Inflammatory macrophage treated with lipopolysaccharide for 1 hour (primary cell): Measurements from ENCODE around the gene RPL28.
"Not testable (repeated sequence)": the region's sequence is repeated elsewhere in the genome, so short reads cannot be mapped to it uniquely, and the experiment has no call there.

ENCODE experiments used
- DNase-seq, 2 donors: peaks; one replicate each; pipeline ENCODE4 v3.0.0-alpha.2; 2020 to 2022

The RPL28 gene

DNA sequence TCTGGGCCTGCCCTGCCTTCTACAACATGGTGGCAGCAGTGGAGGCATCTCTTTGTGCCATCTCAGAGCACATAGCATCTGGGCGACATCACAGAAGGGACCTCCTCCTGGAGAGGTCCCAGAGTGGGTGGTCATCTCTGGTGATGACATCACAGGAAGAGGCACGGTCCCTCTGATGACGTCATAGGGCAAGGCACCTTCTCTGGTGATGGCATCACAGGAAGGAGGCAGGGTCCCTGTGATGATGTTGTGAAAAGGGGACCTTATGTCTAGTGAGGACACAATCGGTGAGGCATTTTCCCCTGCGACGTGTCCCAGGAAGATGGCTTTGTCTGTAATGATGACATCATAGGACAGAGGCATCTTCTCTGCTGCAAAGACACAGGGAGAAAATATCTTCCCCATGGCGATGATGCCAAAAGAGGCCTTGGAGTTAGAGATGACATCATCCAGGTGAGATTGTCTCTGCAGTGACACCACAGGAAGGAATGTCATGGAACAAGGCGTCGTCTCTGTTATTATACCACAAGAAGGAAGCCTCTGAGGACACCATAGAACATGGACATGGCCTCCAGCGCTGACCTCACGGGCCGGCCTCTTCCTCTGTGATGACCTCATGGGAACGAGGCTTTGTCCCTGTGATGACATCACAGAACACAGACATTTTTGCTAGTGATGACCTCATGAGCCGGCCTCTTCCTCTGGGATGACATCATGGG is 46.7 kb downstream of the RPL28 start:
- no peak for DNase-seq

GRCh38 chr19:55433292-55433691 is 47.6 kb downstream of the RPL28 start:
- DNase-seq: no peak

GRCh38 chr19:55434356-55434919 is 48.7 kb downstream of the RPL28 start:
- no peak for DNase-seq

DNA sequence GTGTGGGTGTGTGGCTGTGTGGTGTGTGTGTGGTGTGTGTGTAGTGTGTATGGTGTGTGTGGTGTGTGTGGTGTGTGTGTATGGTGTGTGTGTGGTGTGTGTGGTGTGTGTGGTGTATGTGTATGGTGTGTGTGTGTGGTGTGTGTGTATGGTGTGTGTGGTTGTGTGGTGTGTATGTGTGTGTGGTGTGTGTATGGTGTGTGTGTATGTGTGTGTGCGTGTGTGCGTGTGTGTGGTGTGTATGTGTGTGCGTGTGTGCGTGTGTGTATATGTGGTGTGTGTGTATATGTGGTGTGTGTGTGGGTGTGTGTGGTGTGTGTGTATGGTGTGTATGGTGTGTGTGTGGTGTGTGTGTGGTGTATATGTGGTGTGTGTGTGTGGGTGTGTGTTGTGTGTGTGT is 49.3 kb downstream of the RPL28 start:
- no peak for DNase-seq

GRCh38 chr19:55436847-55437246 is 51.1 kb downstream of the RPL28 start:
- no peak for DNase-seq

DNA sequence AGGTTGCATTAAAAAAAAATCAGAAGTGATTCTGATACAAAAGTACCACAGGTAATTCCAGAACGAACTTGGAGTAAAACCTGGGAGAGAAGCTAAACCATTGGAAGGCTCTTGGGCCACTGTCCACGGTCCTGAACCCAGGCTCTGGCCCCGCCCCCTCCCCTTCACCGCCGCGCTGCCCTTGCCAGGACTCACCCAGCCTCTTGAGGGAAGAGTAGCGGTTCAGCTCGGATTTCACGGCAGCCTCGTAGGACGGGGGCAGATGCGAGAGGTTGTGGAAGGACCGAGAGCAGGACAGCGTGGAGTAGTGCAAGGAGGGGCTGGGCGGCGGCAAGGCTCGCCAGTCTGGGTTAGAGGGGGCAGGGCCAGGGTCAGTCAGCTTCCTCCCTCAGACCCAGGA is 51.7 kb downstream of the RPL28 start:
- DNase-seq: peak in 1 of 2 donors; percentile 68

GRCh38 chr19:55439052-55439451 is 53.3 kb downstream of the RPL28 start:
- DNase-seq: no peak

DNA sequence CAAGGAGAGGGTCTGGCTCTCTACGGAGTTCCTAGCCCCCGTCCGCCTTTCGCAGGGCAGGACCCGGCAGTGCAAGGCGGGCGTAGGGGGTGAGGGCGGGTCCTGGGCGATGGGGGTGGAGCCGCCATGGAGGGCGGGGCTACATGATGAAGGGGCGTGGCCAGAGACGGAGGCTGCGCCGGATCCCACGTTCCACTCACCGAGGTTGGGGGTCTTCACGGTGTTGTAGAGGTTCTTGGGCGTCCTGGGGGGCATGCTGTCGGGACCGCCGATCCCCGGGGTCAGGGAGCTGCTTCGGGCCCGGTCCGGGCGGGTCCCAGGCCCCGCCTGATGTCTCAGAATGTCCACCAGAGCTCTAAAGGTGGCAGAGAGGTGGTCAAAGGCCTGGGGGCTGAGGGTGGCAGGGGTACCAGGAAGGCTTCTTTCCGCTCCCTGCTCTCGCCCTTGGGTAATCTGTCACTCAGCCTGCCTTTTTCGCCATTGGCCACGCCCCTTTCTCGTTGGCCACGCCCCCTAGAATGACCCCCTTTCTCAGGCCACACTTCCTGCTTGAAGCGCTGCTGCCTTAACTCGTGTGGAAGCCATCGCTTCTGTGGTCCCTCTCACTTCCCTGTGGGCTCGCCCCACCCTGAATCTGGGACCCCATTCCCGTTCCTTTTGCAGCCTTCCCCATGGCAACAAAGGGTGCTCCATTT is 54.8 kb downstream of the RPL28 start:
- DNase-seq: peak in 1 of 2 donors; percentile 40

GRCh38 chr19:55441319-55441691 is 55.6 kb downstream of the RPL28 start:
- peak; percentile 37 to 51 for DNase-seq

- DNase-seq: no peak
Measured at GRCh38 chr19:55441692-55442321, 56.1 kb downstream of the RPL28 start.

GRCh38 chr19:55442372-55442961 is 56.7 kb downstream of the RPL28 start:
- no peak for DNase-seq

DNA sequence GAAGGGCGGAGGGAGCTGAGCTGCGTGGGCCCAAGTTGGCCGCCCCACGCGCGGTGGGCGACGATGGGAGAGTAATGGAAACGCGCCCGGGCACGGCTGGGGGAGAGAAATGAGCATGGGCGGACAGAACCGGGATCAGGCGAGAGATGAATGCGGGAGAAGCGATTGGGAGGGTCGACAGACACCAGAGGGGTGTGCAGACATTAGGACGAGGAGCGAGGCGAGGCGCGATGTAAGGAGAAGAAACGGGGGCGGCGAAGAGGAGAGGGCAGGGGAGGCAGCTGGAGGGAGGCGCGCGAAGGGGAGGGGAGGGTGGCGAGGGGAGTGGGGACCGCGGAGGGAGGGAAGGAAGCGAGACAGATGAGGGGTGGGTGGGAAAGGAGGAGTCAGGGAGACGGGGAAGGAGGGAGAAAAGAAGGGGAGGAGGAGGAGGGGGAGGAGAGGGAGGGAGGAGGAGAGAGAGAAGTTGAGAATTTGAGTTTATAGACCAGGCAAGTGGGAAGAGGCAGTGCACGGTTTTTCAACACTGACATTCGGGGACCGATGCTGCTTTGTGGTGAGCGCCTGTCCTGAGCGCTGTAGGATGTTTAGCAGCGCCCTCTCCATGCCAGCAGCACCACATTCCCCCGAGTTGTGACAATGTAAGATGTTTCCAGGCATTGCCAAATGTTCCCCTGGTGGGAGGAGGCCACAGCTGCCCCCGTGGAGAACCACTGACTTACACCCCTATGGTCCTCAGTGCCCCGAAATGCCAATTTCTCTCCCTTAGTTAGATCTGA is 57.5 kb downstream of the RPL28 start, which contains the start of gene SHISA7:
SHISA7 (minus strand) TSS at position 256 of the 779 bp plus-strand sequence. CDS start 437 bp downstream, outside the sequence.
- DNase-seq: no peak

DNA sequence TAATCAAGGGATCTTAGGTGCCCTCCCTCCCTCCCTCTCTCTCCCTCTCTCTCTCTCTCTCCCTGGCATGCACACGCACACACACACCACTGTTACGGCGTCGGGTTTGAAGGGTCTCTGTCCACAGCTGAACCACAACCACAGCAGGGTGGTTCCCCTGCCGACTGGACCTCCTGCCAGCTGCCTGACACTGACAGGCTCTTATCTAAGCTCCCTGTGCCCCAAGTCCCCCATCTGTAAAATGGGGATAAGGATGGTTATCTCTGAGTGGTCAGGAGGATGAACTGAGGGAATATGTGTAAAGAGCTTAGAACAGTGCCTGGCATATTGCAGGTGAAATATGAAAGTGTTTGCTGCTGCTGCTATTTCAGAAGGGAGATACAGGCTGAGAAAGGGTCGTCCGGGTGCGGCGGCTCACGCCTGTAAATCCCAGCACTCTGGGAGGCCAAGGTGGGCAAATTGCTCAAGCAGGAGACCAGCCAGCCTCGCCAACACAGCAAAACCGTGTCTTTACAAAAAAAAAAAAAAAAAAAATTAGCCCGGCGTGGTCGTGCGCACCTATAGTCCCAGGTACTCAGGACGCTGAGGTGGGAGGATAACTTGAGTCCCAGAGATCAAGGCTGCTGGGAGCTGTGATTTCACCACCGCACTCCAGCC is 58.2 kb downstream of the RPL28 start:
- no peak for DNase-seq

DNA sequence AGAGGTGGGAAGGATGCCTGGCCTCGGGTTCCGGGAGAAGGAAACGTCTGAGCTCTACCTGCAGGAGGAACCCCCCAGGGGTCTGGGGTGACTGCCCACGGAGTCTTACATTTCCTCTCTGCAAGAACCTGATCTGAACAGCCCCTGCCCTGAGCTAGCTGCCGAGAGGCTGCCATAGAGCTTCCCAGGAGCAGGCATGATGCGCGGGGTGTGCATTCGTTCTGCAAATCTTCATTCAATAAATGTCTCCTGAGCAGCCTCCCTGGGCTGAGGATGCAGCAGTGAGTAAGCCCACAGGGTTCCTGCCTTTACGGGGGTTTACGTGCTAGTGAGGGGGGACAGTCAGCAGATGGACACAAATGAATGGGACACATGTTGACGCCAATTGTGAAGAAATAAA is 58.9 kb downstream of the RPL28 start:
- no peak for DNase-seq

- no peak for DNase-seq
Measured at GRCh38 chr19:55446060-55446459, 60.3 kb downstream of the RPL28 start.

GRCh38 chr19:55447421-55448174 is 61.9 kb downstream of the RPL28 start:
- DNase-seq: no peak

- DNase-seq: not testable (repeated sequence)
Measured at GRCh38 chr19:55448175-55448490, 62.4 kb downstream of the RPL28 start.

DNA sequence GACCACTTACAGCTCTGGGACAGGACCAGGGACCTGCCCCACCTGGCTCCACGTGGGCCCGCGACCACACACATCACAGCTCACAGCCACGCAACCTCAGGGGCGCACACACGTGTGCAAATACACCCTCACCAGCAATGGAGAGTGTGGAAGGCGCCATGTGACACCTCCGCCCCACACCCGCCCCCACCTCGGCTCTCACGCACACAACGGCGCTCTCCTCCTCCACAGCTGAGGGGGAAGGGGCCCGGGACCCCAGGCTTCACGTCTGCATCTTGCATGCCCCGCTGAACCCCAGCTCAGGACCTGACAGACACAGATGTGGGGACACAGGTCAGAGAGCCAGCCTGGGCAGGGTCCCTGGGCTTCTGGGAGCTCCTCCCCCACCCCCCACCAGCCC is 63.7 kb downstream of the RPL28 start:
- no peak for DNase-seq

GRCh38 chr19:55451163-55451964 is 65.6 kb downstream of the RPL28 start:
- DNase-seq: no peak
